ENCODE results near the gene RSAD2.

DNA sequence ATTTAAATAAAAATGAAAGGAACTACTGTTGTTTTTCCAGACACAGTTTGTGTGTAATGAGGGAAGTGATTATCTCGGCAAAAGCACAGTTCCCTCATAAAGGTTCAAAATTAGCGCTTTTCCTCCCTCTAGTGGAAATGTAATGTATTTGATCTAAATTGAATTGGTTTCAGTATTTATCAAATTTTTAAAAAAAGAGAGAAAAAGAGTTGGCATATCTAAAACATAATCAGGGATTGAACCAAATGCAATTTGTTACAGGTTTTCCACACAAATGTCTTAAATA, 49.3 kb upstream of the RSAD2 start:
- TF ChIP-seq, protein P1, sequence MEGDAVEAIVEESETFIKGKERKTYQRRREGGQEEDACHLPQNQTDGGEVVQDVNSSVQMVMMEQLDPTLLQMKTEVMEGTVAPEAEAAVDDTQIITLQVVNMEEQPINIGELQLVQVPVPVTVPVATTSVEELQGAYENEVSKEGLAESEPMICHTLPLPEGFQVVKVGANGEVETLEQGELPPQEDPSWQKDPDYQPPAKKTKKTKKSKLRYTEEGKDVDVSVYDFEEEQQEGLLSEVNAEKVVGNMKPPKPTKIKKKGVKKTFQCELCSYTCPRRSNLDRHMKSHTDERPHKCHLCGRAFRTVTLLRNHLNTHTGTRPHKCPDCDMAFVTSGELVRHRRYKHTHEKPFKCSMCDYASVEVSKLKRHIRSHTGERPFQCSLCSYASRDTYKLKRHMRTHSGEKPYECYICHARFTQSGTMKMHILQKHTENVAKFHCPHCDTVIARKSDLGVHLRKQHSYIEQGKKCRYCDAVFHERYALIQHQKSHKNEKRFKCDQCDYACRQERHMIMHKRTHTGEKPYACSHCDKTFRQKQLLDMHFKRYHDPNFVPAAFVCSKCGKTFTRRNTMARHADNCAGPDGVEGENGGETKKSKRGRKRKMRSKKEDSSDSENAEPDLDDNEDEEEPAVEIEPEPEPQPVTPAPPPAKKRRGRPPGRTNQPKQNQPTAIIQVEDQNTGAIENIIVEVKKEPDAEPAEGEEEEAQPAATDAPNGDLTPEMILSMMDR (IDR thresholded peaks at IDR 0.05; ENCODE audit: extremely low read depth in 1 of 2, insufficient read depth in 1 of 2, low read depth in 1 of 2, low read length in 2 of 2) = peak in 1 of 2 donors; percentile 27
- no peak for TF ChIP-seq EZH2 (IDR thresholded peaks at IDR 0.05; ENCODE audit: borderline replicate concordance, low read depth, low read length, severe bottlenecking)
- no peak for TF ChIP-seq FOS (IDR thresholded peaks at IDR 0.05; ENCODE audit: borderline replicate concordance, insufficient read depth, low read length)
